Ascending aorta (tissue), 2 donors: ENCODE measurements around the gene FXYD1. TPM values are rescaled to one million over a fixed set of nuclear protein-coding genes. Genes with fewer than 3 reads are reported as not detected.

Experiments
- DNase-seq, 2 donors: peaks; one replicate each; pipeline ENCODE4 v3.0.0-alpha.2; 2019; ENCODE audit warnings: low spot score in 2 of 2
- H3K27ac ChIP-seq, 2 donors: fragments of 200-600 bp; sonication (generic); one replicate each; pipeline ENCODE4 v1.5.1; 2016 to 2017; ENCODE audit warnings: mild to moderate bottlenecking in 1 of 2
- H3K27me3 ChIP-seq: fragments of 200-600 bp; sonication (generic); one replicate; pipeline ENCODE4 v1.5.1; 2017
- H3K36me3 ChIP-seq, 2 donors: fragments of 200-600 bp; sonication (generic); one replicate each; pipeline ENCODE4 v1.5.1; 2016
- H3K4me1 ChIP-seq, 2 donors: fragments of 200-600 bp; sonication (generic); one replicate each; pipeline ENCODE4 v1.5.1; 2016 to 2017; ENCODE audit warnings: mild to moderate bottlenecking in 1 of 2
- H3K4me3 ChIP-seq, 2 donors: fragments of 200-600 bp; sonication (generic); one replicate each; pipeline ENCODE4 v1.5.1; 2016 to 2017; ENCODE audit warnings: mild to moderate bottlenecking in 1 of 2
- H3K9me3 ChIP-seq, 2 donors: fragments of 200-600 bp; sonication (generic); one replicate each; pipeline ENCODE4 v1.5.1; 2016
- intact Hi-C: fragments of 100-400 bp; cut with DNase I; formaldehyde crosslinking; loops from one replicate; pipeline ENCODE4 v1.15.1; 2023
- total RNA-seq: library from RNA; depleted of rRNA; stranded (reverse); fragments of >200 nt; gene quantifications from one replicate; pipeline ENCODE4 v1.1.0, GENCODE V29; 2016
- TF ChIP-seq, protein P1 (sequence below), 3 experiments: fragments of 200-600 bp in 2 of 3; fragments of 450-650 bp in 1 of 3; sonication (generic) in 2 of 3; IDR thresholded peaks; one replicate each; pipeline ENCODE4 v1.5.1; 2016 to 2019; ENCODE audit warnings: antibody characterized with exemption in 3 of 3, mild to moderate bottlenecking in 1 of 3, moderate library complexity in 1 of 3

FXYD1 gene
- total RNA-seq, 1 donor from 2014 or later: 34.8 TPM

GRCh38 chr19:35116072-35116801, 22.4 kb upstream of the FXYD1 start:
- H3K4me1 ChIP-seq: peaks cover 4 to 6% of the 10 kb centered on the region in 2 donors
- H3K27ac ChIP-seq: no peak overlapping the region
- TF ChIP-seq, protein P1, sequence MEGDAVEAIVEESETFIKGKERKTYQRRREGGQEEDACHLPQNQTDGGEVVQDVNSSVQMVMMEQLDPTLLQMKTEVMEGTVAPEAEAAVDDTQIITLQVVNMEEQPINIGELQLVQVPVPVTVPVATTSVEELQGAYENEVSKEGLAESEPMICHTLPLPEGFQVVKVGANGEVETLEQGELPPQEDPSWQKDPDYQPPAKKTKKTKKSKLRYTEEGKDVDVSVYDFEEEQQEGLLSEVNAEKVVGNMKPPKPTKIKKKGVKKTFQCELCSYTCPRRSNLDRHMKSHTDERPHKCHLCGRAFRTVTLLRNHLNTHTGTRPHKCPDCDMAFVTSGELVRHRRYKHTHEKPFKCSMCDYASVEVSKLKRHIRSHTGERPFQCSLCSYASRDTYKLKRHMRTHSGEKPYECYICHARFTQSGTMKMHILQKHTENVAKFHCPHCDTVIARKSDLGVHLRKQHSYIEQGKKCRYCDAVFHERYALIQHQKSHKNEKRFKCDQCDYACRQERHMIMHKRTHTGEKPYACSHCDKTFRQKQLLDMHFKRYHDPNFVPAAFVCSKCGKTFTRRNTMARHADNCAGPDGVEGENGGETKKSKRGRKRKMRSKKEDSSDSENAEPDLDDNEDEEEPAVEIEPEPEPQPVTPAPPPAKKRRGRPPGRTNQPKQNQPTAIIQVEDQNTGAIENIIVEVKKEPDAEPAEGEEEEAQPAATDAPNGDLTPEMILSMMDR (IDR thresholded peaks at IDR 0.05): no peak
- no peak overlapping the region for H3K4me3 ChIP-seq
- H3K9me3 ChIP-seq: no peaks in the 10 kb centered on the region
- no peaks in the 10 kb centered on the region for H3K36me3 ChIP-seq
- H3K27me3 ChIP-seq: no peaks in the 10 kb centered on the region
- intact Hi-C loops: no loop called here
- no peak for DNase-seq

DNA sequence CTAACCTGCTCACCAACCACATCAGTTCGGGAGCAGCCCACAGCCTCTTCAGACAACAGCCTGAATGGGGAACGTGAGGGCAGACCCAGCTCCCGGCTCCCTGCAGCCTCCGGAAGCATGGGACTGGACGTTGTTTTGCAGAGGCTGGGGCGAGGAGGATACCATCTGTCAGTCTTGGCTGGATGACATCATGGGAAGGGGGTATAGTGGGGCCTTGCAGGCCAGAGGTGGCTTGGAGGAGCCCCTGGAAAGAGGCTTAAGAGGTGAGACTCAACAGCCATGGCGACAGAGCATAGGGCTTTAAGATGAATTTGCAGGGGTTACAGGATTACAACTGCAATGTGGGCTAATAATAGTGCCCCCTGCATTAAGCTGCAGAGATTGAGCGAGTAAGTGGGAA, 21.5 kb upstream of the FXYD1 start:
- TF ChIP-seq, protein P1 (IDR thresholded peaks at IDR 0.05): no peak
- no peak for DNase-seq
- no peak overlapping the region for H3K4me3 ChIP-seq
- peaks cover 4 to 6% of the 10 kb centered on the region in 2 donors for H3K4me1 ChIP-seq
- H3K36me3 ChIP-seq: no peaks in the 10 kb centered on the region
- H3K27me3 ChIP-seq: no peaks in the 10 kb centered on the region
- intact Hi-C loops: no loop called here
- H3K9me3 ChIP-seq: no peaks in the 10 kb centered on the region
- no peak overlapping the region for H3K27ac ChIP-seq

DNA sequence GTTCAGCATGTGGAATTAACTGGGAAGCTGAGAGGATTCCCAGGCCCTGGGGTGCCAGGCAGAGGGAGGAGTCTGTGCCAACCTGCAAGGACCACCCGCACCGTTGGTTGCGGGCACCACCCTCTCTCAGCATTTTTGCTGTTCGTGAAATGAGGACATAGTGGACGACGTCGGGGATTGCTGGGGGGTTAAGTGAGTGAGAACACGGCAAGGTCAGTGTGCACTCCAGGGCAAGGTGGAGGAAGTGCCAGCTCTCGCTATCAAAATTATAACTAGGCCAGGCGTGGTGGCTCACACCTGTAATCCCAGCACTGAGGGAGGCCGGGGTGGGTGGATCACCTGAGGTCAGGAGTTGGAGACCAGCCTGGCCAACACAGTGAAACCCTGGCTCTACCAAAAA, 20.8 kb upstream of the FXYD1 start:
- Histone ChIP-seq H3K27me3 (no peaks in the 10 kb centered on the region), H3K9me3 (no peaks in the 10 kb centered on the region), H3K27ac (no peak overlapping the region), H3K36me3 (no peaks in the 10 kb centered on the region), H3K4me3 (no peak overlapping the region), H3K4me1 (peaks cover 4 to 6% of the 10 kb centered on the region in 2 donors)
- TF ChIP-seq, protein P1 (IDR thresholded peaks at IDR 0.05): no peak
- no peak for DNase-seq
- intact Hi-C loops: no loop called here

DNA sequence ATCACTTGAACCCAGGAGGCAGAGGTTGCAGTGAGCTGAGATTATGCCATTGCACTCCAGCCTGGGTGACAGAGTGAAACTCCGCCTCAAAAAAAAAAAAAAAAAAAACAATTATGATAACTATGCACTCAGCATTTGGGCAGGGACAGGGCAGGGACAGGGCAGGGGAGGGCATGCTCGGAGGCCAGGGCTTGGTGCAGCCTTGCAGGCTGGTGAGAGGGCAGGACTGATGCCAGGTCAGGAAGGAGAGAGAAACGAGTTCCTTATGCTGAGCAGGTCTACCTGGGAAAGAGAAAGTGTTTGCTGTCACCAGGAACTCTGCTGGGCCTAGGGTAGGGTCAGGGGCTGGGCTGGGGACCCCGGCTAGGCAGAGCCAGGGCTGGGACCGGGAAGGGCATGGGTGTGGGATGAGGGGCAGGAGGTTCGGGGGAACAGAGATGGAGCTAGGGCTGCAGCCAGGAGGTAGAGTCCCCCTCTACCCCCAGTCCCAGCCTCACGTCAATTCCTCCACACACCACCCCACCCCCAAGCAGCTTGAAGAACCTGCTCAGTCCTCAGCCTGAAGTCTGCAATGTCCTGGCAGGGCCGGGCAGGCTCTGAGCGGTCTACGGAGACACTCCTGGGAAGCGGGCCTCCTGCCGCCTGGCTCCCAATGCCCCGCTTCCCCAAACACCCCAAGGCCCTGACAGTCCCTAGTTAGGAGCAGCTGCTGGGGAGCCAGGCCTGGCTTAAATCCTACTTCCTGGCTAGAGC, 20.2 kb upstream of the FXYD1 start:
- H3K4me3 ChIP-seq: no peak overlapping the region
- no peak overlapping the region for H3K27ac ChIP-seq

DNA sequence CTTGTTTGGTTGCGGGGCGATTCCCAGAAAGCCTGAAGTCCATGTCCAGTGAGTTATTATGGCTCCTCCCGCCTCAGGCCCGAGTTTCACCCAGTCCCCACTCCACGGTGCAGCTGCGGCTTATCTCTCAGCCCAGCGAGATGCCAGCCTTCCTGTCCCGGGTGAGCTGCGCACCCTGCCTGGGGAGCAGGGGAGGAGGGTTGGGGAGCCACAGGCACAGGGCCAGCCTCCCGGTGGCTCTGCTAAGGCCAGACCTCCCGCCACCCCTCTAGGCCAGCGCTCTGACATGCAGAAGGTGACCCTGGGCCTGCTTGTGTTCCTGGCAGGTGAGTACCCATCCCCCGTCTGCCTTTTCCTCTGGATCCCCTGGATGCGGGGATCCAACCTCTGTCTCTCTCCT, 19.5 kb upstream of the FXYD1 start:
- Histone ChIP-seq H3K27ac (no peak overlapping the region), H3K36me3 (no peaks in the 10 kb centered on the region), H3K4me1 (peaks cover 4 to 13% of the 10 kb centered on the region in 2 donors), H3K4me3 (no peak overlapping the region), H3K27me3 (no peaks in the 10 kb centered on the region), H3K9me3 (no peaks in the 10 kb centered on the region)
- DNase-seq: no peak
- TF ChIP-seq, protein P1 (IDR thresholded peaks at IDR 0.05): no peak
- intact Hi-C loops: no loop called here

More for the DNA sequence above, 20.2 kb upstream of the FXYD1 start:
- TF ChIP-seq, protein P1 (IDR thresholded peaks at IDR 0.05): no peak
- H3K9me3 ChIP-seq: no peaks in the 10 kb centered on the region
- intact Hi-C loops: no loop called here
- H3K4me1 ChIP-seq: peaks cover 4 to 13% of the 10 kb centered on the region in 2 donors
- no peaks in the 10 kb centered on the region for H3K36me3 ChIP-seq
- H3K27me3 ChIP-seq: no peaks in the 10 kb centered on the region
- no peak for DNase-seq
